HuH-7.5 (cell line): ENCODE measurements around the gene PHLDA3.

ENCODE experiments used
- DNase-seq: peaks from one replicate; pipeline ENCODE4 v3.0.0; 2011; ENCODE audit warnings: low spot score

The PHLDA3 gene

GRCh38 chr1:201468844-201469644 is at the start of gene PHLDA3:
Gene PHLDA3, minus strand, starts transcription at chr1:201469188. Its CDS starts 402 bp downstream, at chr1:201468786.
- DNase-seq = peak; percentile 59

GRCh38 chr1:201518071-201518470 is 49.1 kb upstream of the PHLDA3 start:
- no peak for DNase-seq

DNA sequence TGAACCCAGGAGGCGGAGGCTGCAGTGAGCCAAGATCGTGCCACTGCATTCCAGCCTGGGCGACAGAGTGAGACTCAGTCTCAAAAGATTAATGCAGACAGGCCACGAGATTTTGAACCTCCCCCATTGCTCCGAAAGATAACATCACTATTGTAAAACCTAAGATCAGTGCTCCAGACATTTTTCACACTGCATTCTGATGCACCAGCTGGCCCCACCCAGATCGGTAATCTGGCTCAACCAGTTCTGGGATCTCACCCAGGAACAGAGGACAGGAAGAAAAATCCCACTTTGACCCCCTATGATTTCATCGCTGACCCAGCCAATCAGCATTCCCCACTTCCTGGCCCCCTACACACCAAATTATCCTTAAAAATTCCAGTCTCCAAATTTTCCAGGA is 48.6 kb upstream of the PHLDA3 start:
- DNase-seq = no peak

- no peak for DNase-seq
These were observed 47.6 kb upstream of the PHLDA3 start for GRCh38 chr1:201516511-201517127.

GRCh38 chr1:201515895-201516294 is 46.9 kb upstream of the PHLDA3 start:
- no peak for DNase-seq

DNA sequence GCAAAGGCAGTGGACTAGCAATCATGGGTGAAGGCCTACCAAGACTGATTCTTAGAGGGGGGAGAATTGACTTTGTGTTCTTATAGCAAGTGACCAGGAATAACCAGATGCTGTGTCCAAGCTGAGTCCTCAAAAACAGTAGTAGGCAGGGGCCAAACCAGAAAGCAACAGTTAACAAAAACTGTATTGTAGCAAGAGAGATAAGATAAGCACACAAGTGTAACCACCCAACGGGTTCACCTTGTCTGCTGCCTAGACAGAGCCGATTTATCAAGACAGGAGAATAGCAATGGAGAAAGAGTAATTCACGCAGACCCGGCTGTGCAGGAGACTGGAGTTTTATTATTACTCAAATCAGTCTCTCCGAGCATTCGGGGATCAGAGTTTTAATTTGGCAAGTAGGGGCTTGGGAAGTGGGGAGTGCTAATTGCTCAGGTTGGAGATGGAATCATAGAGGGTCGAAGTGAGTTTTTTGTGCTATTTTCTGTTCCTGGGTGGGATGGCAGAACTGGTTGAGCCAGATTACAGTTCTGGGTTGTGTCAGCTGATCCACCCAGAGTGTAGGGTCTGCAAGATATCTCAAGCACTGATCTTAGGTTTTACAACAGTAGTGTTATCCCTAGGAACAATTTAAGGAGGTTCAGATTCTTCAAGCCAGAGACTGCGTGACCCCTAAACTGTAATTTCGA is 46.2 kb upstream of the PHLDA3 start:
- DNase-seq = no peak

DNA sequence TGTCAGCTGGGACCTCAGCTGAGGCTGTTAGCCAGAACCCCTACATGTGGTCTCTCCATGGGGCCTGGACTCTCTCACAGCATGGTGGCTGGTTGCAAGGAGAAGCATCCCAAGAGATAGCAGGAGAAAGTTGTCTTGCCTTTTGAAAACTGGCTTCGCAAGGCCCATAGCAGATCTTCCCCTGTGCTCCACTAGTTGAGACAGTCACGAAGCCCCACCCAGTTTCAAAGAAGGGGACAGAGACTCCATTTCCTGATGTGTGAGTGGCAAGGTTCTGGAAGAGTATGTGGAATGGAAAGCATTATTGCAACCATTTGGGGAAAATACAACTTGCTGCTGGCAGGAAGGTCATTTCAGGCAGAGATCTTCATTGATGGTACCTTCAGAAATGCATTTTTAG is 45.5 kb upstream of the PHLDA3 start:
- DNase-seq = no peak

DNA sequence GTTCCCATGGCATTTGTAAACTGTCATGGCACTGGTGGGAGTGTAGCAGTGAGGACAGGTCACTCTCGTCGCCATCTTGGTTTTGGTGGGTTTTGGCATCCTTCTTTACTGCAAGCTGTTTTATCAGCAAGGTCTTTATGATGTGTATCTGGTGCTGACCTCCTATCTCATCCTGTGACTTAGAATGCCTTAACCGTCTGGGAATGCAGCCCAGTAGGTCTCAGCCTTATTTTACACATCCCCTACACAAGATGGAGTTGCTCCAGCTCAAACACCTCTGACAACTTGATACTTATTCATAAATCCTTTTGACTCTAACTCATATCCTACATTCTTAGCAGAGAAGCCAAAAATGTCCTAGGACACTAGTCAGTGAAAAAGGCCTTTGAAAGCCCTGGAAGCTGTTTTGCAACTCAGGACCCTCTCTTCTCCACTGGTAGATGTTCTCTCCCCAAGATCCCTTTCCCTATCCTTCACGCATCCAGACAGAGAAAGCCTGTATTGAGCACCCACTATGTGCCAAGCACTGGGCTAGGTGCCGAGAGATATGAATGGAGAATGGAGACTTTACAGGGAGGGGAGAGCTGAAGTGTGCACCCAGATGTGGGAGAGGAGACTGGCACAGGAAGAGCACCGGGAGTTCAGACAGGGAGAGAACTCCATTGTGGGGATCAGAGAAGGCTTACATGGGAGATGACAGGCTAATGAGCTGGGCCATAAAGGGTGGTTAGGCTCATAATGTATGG is 44.7 kb upstream of the PHLDA3 start:
- DNase-seq = no peak

DNA sequence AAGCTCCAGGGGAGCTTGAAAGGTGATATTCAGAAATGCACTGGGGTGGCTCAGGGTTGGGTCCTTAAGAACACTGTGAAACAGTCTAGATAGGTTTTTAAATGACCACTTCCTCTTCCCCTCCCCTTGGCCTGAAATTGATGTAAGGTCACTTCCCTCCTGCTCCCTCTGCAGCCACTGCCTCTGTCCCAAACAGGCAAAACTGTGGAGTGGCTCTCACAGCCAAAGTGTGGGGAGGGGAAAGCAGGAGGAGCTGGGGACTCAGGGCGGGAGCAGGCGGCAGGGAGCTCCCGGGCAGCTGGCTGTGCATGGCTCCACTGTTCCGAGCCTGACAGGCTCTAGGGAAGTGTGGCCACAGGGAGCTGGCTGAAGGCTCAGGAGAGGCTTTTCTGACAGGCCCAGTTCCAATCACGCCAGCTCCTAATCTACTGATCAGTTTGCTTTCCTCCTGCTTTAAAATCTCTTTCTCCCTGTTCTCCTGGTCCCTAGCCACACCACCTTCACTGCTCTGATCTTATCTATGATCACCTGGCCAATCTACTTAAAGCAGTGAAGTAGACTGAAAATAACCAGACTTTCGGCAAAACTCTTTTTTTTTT is 43.1 kb upstream of the PHLDA3 start:
- no peak for DNase-seq

DNA sequence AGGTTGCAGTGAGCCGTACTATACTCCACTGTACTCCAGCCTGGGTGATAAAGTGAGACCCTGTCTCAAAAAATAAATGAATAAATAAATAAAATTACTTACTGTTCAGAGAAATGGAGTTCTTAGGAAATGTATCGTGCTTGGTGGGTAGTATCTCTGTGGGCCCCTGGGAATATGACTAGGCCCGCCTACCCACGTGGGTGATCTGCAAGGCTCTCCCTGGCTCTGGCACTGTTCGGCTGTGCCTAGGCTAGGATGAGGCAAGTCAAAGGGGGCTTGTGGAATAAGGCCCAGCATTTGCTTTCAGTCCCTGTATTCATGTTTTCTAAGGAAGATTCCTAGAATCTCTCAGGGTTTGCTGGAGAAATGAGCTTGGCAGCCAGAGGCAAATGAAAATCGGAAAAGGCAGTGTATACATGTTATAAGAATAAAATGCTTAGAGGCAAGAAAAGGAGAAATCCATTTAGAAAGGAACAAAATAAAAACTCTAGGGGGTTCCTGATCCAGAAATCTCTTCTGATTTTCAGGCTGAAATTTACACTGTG is 42.5 kb upstream of the PHLDA3 start:
- no peak for DNase-seq

GRCh38 chr1:201510734-201511133 is 41.7 kb upstream of the PHLDA3 start:
- no peak for DNase-seq

DNA sequence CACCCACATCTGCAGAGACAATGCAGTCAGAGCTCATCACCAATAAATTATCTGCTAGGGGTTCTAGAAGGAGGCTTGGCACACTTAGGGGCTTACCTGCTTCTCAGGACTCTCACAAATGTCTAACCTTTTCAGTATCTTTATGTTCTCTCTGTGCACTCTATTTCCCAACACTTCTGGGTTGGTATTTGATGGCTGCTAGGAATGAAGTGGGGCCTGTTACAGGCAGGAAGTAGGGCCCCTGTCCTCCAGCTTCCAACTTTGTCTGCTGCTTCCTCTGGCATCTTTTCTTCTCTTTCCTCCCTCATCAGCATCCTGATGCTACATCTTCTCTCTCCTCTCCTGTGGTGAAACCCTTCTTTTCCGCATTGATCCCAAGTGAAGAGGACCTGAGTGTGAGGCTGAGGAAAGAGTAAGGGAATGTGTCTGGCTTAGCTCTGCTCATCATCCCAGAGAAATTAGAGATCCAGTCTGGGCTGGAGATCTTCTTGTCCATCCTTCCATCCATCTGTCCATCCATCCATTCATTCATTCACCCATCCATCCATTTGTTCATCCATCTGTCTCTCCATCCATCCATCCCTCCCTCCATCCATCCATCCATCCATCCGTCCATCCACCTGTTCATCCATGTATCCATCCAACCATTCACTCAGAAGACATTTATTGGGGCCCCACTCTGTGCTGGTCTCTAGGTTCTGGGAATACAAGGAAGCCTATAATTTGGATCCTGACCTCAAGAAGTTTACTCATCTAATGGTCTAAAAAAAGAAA is 40.8 kb upstream of the PHLDA3 start:
- no peak for DNase-seq

- no peak for DNase-seq
These were observed 39.8 kb upstream of the PHLDA3 start for GRCh38 chr1:201508809-201509208.

DNA sequence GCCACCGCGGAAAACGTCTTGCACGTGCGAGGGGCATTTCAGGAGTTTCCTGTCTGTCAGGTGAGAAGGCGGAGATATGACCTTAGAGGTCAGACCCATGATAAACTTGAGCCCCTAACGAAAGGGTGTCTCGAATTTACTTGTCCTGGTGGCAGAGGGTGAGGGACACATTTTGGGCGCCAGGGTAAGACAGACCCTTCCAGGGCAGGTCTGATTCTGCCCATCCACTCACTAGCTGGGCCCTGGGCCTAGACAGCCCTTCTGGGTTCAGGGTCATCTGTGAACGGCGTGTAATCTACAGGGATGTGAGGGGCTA is 38.3 kb upstream of the PHLDA3 start:
- no peak for DNase-seq

- peak; percentile 84 for DNase-seq
These were observed 37.8 kb upstream of the PHLDA3 start, which contains the start of gene CSRP1 for GRCh38 chr1:201506557-201507359. Gene CSRP1, minus strand, starts transcription at chr1:201507123. Its CDS starts 10,820 bp downstream, at chr1:201496303.

- DNase-seq = no peak
These were observed 37.1 kb upstream of the PHLDA3 start for GRCh38 chr1:201506092-201506491.

- DNase-seq = no peak
These were observed 36.5 kb upstream of the PHLDA3 start for GRCh38 chr1:201505503-201505890.

- no peak for DNase-seq
These were observed 36.0 kb upstream of the PHLDA3 start for GRCh38 chr1:201504799-201505502.

GRCh38 chr1:201504179-201504631 is 35.2 kb upstream of the PHLDA3 start:
- no peak for DNase-seq
